Uterus (tissue), 2 donors: Measurements from ENCODE around the gene MAGED1.

Experiments
- POLR2A ChIP-seq, 2 donors: fragments of 450-650 bp; IDR thresholded peaks; one replicate each; pipeline ENCODE4 v1.6.1; 2016; ENCODE audit warnings: antibody characterized with exemption in 2 of 2, mild to moderate bottlenecking in 1 of 2, moderate library complexity in 1 of 2
- TF ChIP-seq, protein P1 (sequence below), 4 experiments: fragments of 200-600 bp in 2 of 4; fragments of 450-650 bp in 2 of 4; sonication (generic) in 2 of 4; IDR thresholded peaks; one replicate each; pipeline ENCODE4 v1.5.1; 2016 to 2019; ENCODE audit warnings: antibody characterized with exemption in 4 of 4, mild to moderate bottlenecking in 2 of 4, moderate library complexity in 1 of 4

DNA sequence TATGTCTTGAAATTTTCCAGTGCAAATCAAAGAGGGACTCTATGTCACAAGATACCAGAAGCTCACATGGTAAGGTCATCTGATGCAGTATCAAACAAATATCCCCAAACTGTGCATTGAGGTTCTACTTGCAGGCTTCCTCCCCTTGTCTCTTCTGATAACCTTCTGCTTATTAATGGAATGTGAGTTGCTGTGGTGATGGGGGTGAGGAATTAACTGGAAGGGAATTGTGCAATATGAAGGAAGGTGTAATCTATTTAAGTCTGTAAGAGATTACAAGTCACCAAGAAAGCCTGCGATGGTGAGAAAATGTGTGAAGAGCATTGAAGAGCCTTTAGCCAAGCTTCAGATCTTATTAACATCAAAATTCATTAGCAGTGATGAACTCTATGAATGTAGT, 15.4 kb upstream of the MAGED1 start:
- TF ChIP-seq, protein P1, sequence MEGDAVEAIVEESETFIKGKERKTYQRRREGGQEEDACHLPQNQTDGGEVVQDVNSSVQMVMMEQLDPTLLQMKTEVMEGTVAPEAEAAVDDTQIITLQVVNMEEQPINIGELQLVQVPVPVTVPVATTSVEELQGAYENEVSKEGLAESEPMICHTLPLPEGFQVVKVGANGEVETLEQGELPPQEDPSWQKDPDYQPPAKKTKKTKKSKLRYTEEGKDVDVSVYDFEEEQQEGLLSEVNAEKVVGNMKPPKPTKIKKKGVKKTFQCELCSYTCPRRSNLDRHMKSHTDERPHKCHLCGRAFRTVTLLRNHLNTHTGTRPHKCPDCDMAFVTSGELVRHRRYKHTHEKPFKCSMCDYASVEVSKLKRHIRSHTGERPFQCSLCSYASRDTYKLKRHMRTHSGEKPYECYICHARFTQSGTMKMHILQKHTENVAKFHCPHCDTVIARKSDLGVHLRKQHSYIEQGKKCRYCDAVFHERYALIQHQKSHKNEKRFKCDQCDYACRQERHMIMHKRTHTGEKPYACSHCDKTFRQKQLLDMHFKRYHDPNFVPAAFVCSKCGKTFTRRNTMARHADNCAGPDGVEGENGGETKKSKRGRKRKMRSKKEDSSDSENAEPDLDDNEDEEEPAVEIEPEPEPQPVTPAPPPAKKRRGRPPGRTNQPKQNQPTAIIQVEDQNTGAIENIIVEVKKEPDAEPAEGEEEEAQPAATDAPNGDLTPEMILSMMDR (IDR thresholded peaks at IDR 0.05), result no peak
- no peak for TF ChIP-seq POLR2A (IDR thresholded peaks at IDR 0.05)
